Colon (tissue), 2 donors: Measurements from ENCODE around the gene TMEM47.
A peak's percentile ranks its signal among the peaks of the same experiment; 100 is the strongest.

Source experiments
- FAIRE-seq: peaks from 2 replicates; lab custom pipeline; 2012; peaks lifted over from hg19 to GRCh38; lab: Jason Lieb, UNC
- donor health status: control.
- donor health status: control.

The TMEM47 gene

DNA sequence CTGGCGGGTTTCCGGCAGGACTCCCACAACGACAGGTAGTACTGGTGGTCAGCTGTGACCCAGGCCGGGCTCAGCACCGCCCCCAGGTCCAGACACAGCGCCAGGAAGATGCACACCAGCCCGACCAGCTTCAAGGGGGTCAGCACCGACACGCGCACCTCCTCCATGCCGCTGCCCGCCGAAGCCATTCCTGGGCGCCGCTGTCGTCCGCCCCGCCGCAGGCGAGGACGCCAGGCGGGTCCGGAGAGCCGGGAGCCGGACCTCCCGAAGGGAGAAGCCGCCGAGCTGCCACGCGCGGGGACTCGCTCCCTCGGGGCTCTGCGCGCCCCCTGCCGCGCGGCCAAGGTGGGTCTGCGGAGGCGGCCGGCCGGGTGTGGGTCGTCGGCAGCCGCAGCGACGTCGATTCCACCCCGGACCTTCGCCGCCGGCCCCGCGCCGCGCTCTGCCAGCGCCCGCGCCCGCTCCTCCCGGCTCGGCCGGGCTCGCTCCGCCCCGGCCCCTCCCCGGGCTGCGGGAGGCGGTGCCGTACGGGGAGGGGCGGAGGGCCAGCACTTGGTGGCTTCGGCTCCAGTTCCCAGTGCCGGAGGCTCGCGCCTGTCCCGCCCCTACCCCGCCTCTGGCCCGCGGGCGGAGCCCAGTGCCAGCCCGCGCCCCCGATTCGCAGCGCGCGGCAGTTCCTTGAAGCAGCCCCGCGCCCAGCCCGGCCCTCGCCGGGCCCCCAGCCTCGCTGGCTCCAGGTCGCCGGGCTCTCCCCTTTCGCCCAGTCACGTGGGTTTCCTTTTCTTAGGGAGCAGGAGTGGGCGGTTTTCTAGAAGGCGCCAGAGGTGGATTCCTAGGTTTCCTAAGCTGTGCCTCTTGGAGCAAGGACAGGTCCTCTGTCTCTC is at the start of gene TMEM47:
Gene TMEM47, minus strand, starts transcription at position 444 of the 884 bp plus-strand sequence. Its CDS starts 256 bp downstream, at position 188.
- FAIRE-seq, result no peak

DNA sequence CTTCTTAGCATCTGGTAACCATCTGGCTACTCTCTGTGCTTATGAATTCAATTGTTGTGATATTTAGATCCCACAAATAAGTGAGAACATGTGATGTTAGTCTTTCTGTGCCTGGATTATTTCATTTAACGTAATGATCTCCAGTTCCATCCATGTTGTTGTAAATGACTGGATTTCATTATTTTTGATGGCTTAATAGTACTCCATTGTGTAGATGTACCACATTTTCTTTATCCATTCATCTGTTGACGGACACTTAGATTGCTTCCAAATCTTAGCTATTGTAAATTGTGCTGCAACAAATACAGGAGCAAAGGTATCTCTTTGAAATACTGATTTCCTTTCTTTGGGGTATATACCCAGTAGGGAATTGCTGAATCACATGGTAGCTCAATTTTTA is 30.0 kb upstream of the TMEM47 start:
- no peak for FAIRE-seq

DNA sequence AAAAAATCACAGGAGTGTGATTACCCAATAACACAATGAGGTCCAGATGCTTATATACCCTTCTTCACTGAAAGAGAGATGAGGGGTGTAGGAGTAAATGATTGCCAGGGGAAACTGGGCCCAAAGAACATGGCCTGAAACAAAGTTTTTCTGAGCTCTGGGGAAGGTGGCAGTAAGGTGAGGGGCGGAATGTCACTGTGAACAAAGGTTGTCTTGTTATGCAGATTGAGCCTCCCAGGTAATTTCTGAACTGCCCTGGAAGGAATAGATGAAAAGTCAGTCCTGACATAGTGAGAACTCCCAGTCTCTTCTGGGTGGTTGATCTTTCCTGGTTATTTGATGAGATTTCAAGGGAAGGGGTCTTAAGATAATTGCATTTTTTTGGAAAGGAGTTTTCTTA is 2.5 kb upstream of the TMEM47 start:
- no peak for FAIRE-seq

DNA sequence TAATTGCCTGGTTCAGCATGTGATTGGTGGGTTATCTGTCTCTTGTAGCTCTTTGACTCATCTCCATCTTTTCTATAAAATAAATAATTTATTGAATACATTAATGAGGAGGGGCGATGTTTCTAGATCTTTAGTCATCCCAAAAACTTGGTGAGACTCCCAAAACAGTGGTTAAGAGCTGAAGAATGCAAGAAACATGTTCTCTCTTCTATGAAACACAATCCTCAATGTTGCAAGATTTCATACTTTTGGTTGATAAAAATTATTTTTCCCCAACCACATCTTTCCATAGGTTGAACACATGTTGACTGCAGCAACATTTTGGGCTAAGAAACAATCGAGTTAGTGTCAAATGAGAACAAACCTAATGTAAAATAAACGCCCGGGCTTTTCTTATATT is 1.2 kb upstream of the TMEM47 start:
- FAIRE-seq, result peak; percentile 28

DNA sequence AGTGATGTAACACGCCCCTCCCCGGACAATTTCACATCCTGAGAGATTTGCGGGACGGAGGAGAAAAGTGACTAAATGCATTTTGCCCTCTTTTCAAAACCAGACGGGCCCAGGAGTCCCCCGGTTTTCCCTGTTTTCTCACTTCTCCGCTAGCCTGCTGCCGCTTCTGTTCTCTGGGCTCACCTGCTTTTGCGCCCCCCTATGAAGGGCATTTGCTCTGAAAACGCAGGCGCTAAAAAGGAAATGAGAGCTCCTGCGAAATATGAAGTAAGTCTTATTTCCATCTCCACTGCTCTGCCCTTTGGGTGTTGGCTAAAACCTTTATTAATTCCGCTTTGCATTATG is 613 bp upstream of the TMEM47 start:
- no peak for FAIRE-seq

DNA sequence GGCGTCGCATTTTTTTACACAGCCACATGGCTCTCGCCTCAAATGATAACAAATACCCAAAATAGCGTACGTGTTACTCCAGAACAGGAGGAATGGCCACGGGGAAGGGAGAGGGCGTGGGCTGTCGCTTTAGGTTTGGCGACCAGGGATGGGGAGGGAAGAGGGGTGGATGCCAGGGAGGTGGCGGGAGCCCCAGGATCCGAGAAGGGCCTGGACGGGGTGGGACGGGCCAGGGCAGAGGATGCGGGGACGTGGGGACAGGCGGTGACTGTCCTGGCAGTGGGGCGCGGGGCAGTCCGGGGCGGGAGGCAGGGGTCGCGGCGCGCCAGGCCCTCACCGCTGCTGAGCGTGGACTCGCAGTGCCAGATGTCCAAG is 631 bp downstream of the TMEM47 start:
- FAIRE-seq, result no peak

DNA sequence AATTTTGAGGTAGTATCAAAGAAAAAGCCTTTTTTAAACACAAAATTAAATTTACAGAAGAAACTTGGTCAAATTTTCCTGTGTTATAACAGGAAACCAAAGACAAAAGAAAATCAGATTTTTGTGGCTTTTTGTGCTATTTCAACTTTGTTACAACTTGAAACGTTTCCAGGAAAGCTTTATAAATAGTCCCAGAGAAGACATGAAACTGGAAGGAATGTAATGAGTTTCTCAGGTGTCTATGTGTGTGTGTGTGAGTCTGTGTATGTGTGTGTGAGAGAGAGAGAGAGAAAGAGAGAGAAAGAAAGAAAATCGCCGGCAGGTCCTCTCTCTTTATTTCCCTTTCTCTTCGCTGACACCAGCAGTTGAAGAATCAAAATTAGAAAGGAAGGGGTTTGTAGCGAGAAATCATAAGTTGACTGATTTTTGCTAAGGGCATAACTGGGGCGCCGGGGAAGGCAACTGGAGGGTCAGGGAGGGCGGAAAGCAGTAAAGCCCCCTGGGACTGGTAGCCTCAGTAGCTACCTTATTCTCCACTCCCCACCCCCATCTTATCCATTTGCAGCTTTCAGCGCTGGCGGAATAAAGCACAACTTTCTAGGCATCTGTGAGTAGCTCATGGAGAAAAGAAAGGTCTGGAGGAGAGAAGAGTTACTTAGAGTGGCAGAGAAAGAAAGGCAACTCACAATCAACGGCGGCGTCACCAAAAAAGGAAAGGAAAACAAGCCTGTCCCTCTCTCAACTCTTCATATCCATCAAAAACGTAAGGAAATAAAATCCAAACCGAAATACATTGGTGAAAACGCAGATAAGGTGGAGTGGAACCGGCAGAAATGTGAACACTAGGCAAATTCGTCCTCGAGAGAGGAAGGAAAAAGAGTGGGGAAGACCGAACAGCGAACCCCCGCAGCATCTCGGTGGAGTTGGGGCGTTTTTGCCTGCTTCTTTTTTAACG is 1.3 kb downstream of the TMEM47 start:
- FAIRE-seq, result no peak

DNA sequence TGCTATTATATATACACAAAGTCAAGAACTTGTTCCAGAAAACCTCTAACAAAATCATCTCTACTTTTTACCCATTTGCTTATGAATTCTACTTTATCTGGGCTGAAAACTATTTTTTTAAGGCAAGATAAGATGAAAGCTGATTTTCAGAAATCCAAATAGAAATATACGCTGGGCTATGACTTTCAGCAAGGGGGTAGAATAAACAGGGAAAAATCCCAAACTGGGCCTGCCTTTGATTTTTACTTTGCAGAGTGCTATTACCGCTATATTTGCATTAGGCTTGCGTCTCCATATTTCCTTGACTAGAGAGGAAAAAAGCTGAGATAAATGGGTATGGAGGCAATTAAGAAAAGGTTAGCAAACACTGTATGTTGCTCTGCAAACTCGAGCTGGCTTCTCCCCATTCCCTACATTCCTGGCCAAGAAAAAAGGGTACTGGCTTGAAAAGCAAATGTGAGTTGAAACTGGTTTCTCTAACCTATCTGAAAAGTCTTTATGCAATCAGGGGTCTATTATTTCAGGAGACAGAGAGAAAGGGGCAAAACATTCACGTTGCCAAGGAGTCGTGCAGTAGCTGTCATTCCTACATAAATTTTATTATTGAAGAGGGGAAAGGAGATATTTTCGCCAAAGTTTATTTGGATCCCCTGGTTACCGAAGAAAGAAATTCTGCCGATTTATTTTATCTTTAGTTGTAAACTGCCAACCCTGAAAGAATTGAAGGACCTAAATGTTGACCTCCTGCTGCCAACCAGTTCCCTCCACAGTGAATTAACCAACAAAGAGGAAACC is 2.2 kb downstream of the TMEM47 start:
- FAIRE-seq, result no peak

DNA sequence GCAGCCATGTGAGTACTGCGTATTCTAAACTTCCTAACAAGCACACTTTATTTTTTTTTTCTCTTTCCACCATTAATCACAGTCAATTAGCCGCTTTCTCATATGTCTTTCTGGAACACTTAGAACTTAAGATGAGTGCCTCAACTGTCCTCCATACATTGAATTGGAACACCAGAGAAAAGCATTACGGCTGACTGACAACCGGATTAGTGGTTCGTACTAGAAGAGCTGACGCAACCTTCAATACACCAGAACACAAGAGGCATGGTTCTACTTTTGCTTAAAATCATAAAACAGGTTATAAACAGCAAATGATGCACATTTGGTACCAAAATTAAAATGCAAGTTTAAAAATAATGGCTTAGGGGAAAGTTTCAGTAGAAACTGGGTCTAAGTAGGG is 3.3 kb downstream of the TMEM47 start:
- no peak for FAIRE-seq

DNA sequence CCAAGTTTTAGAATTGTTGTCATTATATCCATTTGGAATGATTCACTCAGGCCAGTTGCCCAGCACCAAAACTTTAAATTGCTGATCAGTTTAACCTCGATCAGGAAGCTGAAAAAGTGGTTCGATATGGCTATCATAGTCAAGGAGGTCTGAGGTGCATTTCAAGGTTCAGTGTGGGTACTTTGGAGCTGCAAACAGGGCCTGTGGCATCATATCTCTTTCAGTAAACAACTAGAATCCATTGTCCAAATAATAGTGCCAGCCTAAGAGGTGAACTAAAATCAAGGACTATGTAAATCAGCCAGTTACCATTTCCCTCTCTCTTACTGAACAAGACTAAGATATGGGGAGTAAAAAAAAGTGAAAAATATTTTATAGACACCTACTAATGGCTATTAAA is 14.2 kb downstream of the TMEM47 start:
- no peak for FAIRE-seq

DNA sequence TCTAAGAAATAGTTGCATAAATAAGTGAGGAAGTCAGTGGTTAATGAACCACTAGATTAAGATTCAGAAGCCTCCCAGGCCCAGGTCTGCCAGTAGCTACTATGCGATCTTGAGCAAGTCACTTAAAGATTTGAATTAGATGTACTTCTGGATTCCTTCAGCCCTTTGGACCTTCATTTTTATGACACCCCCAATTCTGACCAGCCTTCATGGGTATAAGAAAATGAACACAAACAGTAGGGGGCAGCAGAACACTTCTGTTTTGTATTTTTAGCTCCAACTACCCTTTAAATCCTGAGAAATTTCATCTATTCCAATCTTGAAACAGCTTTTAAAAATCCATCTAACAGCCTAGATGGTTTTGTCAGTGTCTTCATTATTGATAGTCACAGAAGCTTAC is 19.0 kb downstream of the TMEM47 start:
- FAIRE-seq, result no peak

DNA sequence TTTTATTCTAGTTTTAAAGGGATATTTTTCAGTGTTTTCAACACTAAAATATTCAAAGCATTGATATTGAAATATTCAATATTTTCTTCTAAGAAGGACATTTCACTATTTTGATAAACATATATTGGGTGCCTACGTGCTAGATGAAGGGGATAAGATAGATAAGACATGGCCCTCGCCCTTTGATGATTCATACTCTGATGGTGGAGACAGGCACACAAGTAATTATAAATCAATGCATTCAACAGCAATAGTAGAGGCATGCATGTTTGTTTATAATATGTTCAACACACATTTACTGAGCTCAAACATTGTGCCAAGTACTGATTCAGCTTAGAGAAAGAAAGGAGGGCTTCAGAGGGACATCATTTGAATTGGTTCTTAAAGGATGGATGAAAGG is 22.7 kb downstream of the TMEM47 start:
- no peak for FAIRE-seq

DNA sequence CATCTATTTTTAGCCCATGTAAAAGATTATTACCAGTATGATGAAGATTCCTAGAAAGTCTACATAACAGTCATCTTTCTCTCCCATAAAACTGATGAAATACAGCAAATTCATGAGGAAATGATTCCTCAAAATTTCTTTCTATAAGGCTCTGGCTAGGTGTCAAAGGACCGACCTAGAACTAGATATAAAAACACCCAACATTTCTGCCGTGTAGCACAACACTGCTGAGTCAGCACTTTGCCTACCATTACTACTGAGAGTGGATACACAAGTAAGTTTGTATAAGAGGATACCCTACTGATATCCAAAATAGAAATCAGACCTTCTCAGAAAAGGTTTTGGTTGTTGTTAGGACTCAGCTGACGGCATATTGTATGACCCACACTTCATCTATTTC is 24.7 kb downstream of the TMEM47 start:
- no peak for FAIRE-seq

DNA sequence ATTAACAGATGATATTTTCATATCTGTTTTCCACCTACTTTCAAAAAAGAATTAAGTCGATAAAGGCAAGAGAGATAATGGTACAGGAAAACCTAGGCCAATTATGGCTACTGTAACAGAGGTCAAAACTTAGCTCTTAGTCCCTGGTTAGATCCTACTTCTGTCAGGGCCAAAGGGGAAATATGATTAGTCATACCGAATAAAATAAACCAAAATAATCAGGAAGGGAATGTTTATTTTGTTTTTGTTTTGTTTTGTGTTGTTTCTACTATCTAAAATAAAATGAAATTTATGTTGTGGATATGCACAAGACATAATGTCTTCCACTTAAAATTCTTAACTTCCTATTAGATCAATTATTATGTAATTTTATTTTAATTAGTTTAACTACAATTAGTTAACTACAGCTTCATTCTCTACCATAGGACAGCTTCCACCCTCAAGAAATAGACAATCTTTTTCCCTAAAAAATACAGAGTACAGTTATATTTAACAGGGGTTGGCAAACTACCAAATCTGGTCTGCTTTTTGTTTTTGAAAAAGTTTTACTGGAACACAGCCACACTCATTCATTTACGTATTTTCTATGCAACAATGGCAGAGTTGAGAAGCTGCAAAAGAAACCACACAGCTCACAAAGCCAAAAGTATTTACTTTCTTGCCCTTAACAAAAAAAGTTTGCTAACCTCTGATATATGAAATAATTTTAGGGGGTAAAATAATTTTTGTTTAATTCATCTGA is 25.4 kb downstream of the TMEM47 start:
- peak; percentile 97 for FAIRE-seq

DNA sequence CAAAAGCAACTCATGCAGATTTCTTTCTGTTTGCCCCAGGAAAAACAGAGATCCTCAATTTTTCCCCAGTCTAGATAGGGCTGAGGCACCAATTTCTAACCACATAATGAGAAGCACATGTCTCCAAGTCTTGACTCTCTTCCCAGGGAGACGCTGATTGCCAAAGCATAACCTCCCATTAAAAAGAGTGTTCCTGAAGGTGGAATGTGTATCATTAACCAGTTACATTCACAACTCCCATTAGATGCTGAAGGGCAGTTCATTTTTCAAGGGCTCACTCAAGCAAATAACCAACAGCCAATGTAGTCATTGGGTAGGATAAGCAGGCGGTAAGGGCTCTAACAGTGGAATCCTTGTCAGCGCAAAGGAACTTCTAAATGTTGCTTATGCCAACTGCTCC is 27.5 kb downstream of the TMEM47 start:
- no peak for FAIRE-seq

DNA sequence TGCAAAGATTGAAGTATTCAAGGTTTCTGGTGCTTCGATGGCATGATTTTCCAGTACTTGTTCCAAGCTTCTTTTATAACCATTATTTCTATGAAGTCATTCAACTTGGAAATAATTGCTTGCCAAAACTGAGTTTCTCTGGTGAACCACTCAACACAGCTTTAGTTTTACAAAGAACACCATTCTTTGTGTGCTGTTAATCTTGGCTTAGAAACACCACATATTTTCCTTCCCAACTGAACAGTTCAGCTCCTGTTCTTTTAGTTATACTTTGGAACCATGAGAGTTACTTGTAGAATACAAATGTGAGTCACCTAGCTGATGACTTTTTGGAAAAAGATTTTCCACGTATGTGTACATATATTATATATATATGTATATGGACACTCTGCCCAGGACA is 32.7 kb downstream of the TMEM47 start:
- FAIRE-seq, result no peak

DNA sequence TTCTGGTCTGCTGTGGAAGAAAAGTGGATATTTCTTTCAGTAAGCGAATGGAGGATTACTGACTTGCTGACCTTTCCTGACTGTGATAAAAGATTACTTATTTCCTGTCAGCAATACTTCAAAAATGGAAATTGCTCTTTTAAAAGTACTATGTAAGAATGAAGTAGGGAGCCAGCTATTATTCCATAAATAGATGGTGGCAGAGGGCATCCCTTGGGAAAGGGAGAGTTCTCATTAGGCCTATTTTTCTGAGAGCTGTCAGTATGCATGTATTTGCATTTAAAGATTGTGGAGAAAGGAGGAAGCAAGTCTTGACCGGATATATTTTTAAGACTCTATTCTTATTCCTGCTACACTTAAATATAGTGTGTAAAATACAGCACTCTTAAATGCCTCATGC is 37.2 kb downstream of the TMEM47 start:
- FAIRE-seq, result no peak

DNA sequence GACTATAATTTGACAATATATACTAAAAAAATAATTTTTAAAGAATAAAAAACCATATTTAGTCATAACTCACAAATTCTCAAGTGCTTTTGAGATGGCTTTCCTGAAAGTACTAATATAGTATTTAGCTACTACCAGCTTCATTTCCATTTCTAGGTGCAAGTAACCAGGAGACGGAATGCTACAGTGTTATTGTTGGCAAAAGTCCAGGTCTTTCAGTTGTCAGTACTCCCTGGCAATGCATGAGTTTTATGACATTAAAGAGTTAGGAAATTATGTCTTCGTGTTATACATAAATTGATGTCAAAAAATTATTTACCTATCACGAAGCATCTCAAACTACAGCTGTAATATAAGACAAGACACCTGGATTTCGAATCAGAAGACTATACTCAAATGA is 45.0 kb downstream of the TMEM47 start:
- peak; percentile 41 for FAIRE-seq

DNA sequence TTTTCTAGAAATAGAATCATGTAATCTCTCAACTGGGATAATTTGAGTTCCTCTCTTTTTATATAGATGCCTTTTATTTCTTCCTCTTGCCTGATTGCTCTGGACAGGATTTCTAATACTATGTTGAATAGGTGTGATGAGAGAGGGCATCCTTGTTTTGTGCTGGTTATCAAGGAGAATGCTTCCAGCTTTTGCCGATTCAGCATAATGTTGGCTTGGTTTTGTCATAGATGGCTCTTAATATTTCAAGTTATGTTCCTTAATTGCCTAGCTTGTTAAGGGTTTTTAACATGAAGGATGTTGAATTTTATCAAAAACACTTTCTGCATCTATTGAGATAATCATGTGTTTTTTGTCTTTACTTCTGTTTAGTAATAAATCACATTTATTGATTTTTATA is 58.7 kb downstream of the TMEM47 start:
- FAIRE-seq, result no peak

DNA sequence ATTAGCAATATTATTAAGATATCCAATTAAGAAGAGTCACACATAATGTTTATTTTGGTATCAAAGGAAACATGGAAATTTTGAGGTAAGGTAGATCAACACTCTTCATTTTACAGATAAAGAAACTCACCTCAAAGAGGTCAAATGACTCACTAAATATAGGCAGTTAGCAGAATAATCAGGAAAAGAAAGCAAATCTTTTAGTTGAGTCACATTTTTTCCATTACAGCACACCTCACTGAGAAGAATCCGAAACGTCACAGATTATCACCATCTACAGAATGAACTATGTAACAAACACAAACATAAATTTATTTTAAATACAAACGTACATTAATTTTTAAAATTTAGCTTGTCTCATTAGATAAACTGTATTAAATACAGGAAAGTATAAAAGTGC is 70.1 kb downstream of the TMEM47 start:
- peak; percentile 64 for FAIRE-seq

DNA sequence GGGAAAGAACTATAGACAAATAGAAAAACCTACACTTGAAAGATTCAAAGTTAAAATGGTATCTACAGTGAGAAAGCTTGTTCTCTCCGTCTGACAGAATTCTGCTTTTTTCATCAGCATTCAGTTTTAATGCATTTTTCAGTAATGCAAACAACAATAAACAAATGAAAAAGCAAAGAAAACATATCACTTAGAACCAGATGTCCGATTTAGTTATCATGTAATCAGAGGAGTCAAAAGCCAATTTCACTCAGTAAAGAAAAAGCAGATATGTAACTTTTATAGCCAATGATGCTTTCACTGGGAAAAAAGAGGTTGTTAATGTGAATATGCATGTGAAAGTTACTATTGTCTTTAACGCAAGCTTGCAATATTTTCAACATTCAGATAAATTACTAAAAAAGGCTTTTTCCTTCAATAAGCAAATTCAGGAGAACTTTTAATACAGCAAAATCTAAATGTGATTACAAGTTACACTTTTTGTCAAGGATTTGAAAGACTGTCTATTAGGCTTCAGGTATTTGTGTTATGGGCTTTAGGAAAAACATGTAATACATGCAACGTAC is 70.7 kb downstream of the TMEM47 start:
- FAIRE-seq, result no peak
